Bronchial epithelial cell (primary cell): Measurements from ENCODE around the gene KICS2. TPM values are rescaled to one million over a fixed set of nuclear protein-coding genes. Genes with fewer than 3 reads are reported as not detected.
A peak's percentile ranks its signal among the peaks of the same experiment; 100 is the strongest.

Source experiments
- DNase-seq: peaks from one replicate; pipeline ENCODE4 v3.0.0-alpha.2; 2010; ENCODE audit warnings: low read depth
- FAIRE-seq: peaks from 2 replicates; lab custom pipeline; 2011; peaks lifted over from hg19 to GRCh38; lab: Jason Lieb, UNC
- H3K27me3 ChIP-seq: 2 replicates; pipeline ENCODE4 v1.5.1; 2011; ENCODE audit warnings: low read length; ENCODE audit not compliant: control insufficient read depth, insufficient read depth
- H3K36me3 ChIP-seq: 2 replicates; pipeline ENCODE4 v1.5.1; 2011; ENCODE audit warnings: low read length; ENCODE audit not compliant: control insufficient read depth, insufficient read depth
- H3K4me3 ChIP-seq: 2 replicates; pipeline ENCODE4 v1.5.1; 2011; ENCODE audit warnings: mild to moderate bottlenecking, low read depth, low read length, control low read depth
- CTCF ChIP-seq: IDR thresholded peaks from 2 replicates; pipeline ENCODE4 v1.5.1; 2011; ENCODE audit warnings: mild to moderate bottlenecking, moderate library complexity, low read length, control low read depth, inconsistent platforms; ENCODE audit not compliant: insufficient read depth, severe bottlenecking
- total RNA-seq: library from RNA; depleted of rRNA; stranded (reverse); fragments of >200 nt; gene quantifications from 2 replicates; pipeline ENCODE4 v1.2.1, GENCODE V29; 2014

Gene KICS2
- total RNA-seq, 1 donor from 2014 or later, result 9.0 TPM

- DNase-seq (peak; percentile 85), FAIRE-seq (no peak)
- H3K4me3 ChIP-seq, result no peak overlapping the region
- no peaks in the 10 kb centered on the region for H3K36me3 ChIP-seq
- TF ChIP-seq CTCF, result no peak
- no peaks in the 10 kb centered on the region for H3K27me3 ChIP-seq
These were observed 41.1 kb downstream of the KICS2 start for GRCh38 chr12:64180951-64181350.

GRCh38 chr12:64178122-64178521, 44.0 kb downstream of the KICS2 start:
- no peak overlapping the region for H3K4me3 ChIP-seq
- no peaks in the 10 kb centered on the region for H3K27me3 ChIP-seq
- DNase-seq (peak; percentile 73), FAIRE-seq (no peak)
- TF ChIP-seq CTCF, result no peak
- H3K36me3 ChIP-seq, result no peaks in the 10 kb centered on the region

GRCh38 chr12:64177001-64177400, 45.1 kb downstream of the KICS2 start:
- no peak for TF ChIP-seq CTCF
- no peak for DNase-seq
- H3K27me3 ChIP-seq, result no peaks in the 10 kb centered on the region
- H3K36me3 ChIP-seq, result no peaks in the 10 kb centered on the region
- H3K4me3 ChIP-seq, result no peak overlapping the region
- FAIRE-seq, result no peak

- FAIRE-seq, result no peak
- H3K27me3 ChIP-seq, result no peaks in the 10 kb centered on the region
These were observed 46.7 kb downstream of the KICS2 start for GRCh38 chr12:64175254-64175945.

GRCh38 chr12:64173456-64173855, 48.6 kb downstream of the KICS2 start:
- no peaks in the 10 kb centered on the region for H3K27me3 ChIP-seq
- H3K4me3 ChIP-seq, result no peak overlapping the region
- no peaks in the 10 kb centered on the region for H3K36me3 ChIP-seq
- DNase-seq, result no peak
- no peak for TF ChIP-seq CTCF
- no peak for FAIRE-seq

More at GRCh38 chr12:64175254-64175945, 46.7 kb downstream of the KICS2 start:
- no peak for TF ChIP-seq CTCF
- no peaks in the 10 kb centered on the region for H3K36me3 ChIP-seq
- no peak overlapping the region for H3K4me3 ChIP-seq
- no peak for DNase-seq

Other genes with a start within 250 kb of the KICS2 start
- gene C12orf56, start 168.5 kb upstream of the KICS2 start, total RNA-seq, result 1.1 and 2.0 TPM in 2 replicates
- 151 and 180 TPM in 2 replicates for gene XPOT, start 182.1 kb upstream of the KICS2 start, total RNA-seq
- gene TBK1, start 229.8 kb upstream of the KICS2 start, total RNA-seq, result 19.8 and 20.0 TPM in 2 replicates